Tibial nerve (tissue), 4 donors: ENCODE measurements around the gene TMEM219. TPM values are rescaled to one million over a fixed set of nuclear protein-coding genes. Genes with fewer than 3 reads are reported as not detected.

Source experiments
- DNase-seq, 2 donors: peaks; one replicate each; pipeline ENCODE4 v3.0.0-alpha.2; 2019; ENCODE audit warnings: low spot score in 2 of 2
- H3K27ac ChIP-seq, 4 donors: fragments of 200-600 bp; sonication (generic) in 3 of 4; one replicate each; pipeline ENCODE4 v1.5.1; 2017 to 2019; ENCODE audit warnings: mild to moderate bottlenecking in 1 of 4
- H3K27me3 ChIP-seq, 2 donors: fragments of 200-600 bp; sonication (generic) in 1 of 2; one replicate each; pipeline versions ENCODE4 v1.5.1 to v1.6.0; 2017 to 2019
- H3K36me3 ChIP-seq, 3 donors: fragments of 200-600 bp; sonication (generic); one replicate each; pipeline ENCODE4 v1.5.1; 2018 to 2019
- H3K4me1 ChIP-seq, 4 donors: fragments of 200-600 bp; sonication (generic) in 3 of 4; one replicate each; pipeline ENCODE4 v1.5.1; 2017 to 2019
- H3K4me3 ChIP-seq, 4 donors: fragments of 200-600 bp; sonication (generic) in 3 of 4; one replicate each; pipeline ENCODE4 v1.5.1; 2017 to 2019; ENCODE audit warnings: mild to moderate bottlenecking in 1 of 4, moderate library complexity in 1 of 4
- H3K9me3 ChIP-seq, 4 donors: fragments of 200-600 bp; sonication (generic) in 3 of 4; one replicate each; pipeline ENCODE4 v1.5.1; 2017 to 2019
- CTCF ChIP-seq, 5 experiments: fragments of 200-600 bp in 3 of 5; fragments of 450-650 bp in 2 of 5; sonication (generic) in 3 of 5; IDR thresholded peaks; one replicate each; pipeline ENCODE4 v1.5.1; 2016 to 2019; ENCODE audit warnings: antibody characterized with exemption in 5 of 5, mild to moderate bottlenecking in 3 of 5, moderate library complexity in 2 of 5
- EP300 ChIP-seq, 2 donors: sonication (generic); formaldehyde crosslinking; IDR thresholded peaks; one replicate each; pipeline ENCODE4 v1.6.1; 2017; ENCODE audit warnings: antibody characterized with exemption in 2 of 2, mild to moderate bottlenecking in 1 of 2
- POLR2A ChIP-seq, 2 donors: fragments of 450-650 bp; IDR thresholded peaks; one replicate each; pipeline ENCODE4 v1.6.1; 2017; ENCODE audit warnings: antibody characterized with exemption in 2 of 2, mild to moderate bottlenecking in 2 of 2, moderate library complexity in 2 of 2
- WGBS, 2 donors: methylation state at CpG; one replicate each; pipeline ENCODE4 v1.1.5; 2018; 5-methylcytosine and 5-hydroxymethylcytosine counted together
- total RNA-seq, 4 donors: library from RNA; depleted of rRNA; stranded (reverse); fragments of >200 nt; gene quantifications; one replicate each; pipeline ENCODE4 v1.1.0, GENCODE V29; 2016

TMEM219 gene
- total RNA-seq, 4 donors from 2014 or later, result 83.1 to 144 (median 103) TPM

- Histone ChIP-seq H3K27ac (peak overlapping the region; percentile 88 to 99 (median 96)), H3K27me3 (no peaks in the 10 kb centered on the region), H3K36me3 (peaks cover 0 to 19% (median 0%) of the 10 kb centered on the region in 3 donors), H3K4me3 (peak overlapping the region; percentile 77 to 93 (median 84)), H3K4me1 (peaks cover 0 to 18% (median 4%) of the 10 kb centered on the region in 4 donors), H3K9me3 (no peaks in the 10 kb centered on the region)
- DNase-seq, result peak in 1 of 2 donors; percentile 20
- 2 to 4% methylated on average over 18 of the region's 18 CpGs for WGBS, 2 donors
- no peak for TF ChIP-seq EP300 (IDR thresholded peaks at IDR 0.05)
- no peak for TF ChIP-seq CTCF (IDR thresholded peaks at IDR 0.05)
- TF ChIP-seq POLR2A (IDR thresholded peaks at IDR 0.05), result no peak
Observed at GRCh38 chr16:29962344-29962994, 590 bp downstream of the TMEM219 start.

GRCh38 chr16:29963021-29963743, 1.3 kb downstream of the TMEM219 start:
- Histone ChIP-seq H3K36me3 (peaks cover 0 to 26% (median 0%) of the 10 kb centered on the region in 3 donors), H3K9me3 (no peaks in the 10 kb centered on the region), H3K27ac (peak overlapping the region in 3 of 4 donors; percentile 94 to 99 (median 98)), H3K27me3 (no peaks in the 10 kb centered on the region), H3K4me3 (peak overlapping the region in 3 of 4 donors; percentile 77 to 93 (median 85)), H3K4me1 (peaks cover 0 to 18% (median 4%) of the 10 kb centered on the region in 4 donors)
- TF ChIP-seq POLR2A (IDR thresholded peaks at IDR 0.05), result no peak
- TF ChIP-seq CTCF (IDR thresholded peaks at IDR 0.05), result no peak
- TF ChIP-seq EP300 (IDR thresholded peaks at IDR 0.05), result no peak
- 83 to 84% methylated on average over 13 to 14 of the region's 14 CpGs for WGBS, 2 donors
- no peak for DNase-seq

- 88 to 89% methylated on average over 4 of the region's 4 CpGs for WGBS, 2 donors
- TF ChIP-seq POLR2A (IDR thresholded peaks at IDR 0.05) (no peak), CTCF (IDR thresholded peaks at IDR 0.05) (no peak), EP300 (IDR thresholded peaks at IDR 0.05) (no peak)
- Histone ChIP-seq H3K9me3 (no peaks in the 10 kb centered on the region), H3K4me3 (no peak overlapping the region), H3K36me3 (peaks cover 0 to 62% (median 5%) of the 10 kb centered on the region in 3 donors), H3K27ac (no peak overlapping the region), H3K27me3 (no peaks in the 10 kb centered on the region), H3K4me1 (peaks cover 0 to 9% (median 0%) of the 10 kb centered on the region in 4 donors)
- no peak for DNase-seq
Observed at GRCh38 chr16:29968205-29968604, 6.3 kb downstream of the TMEM219 start.

GRCh38 chr16:29971304-29971703, 9.4 kb downstream of the TMEM219 start:
- peaks cover 0 to 27% (median 16%) of the 10 kb centered on the region in 4 donors for H3K4me1 ChIP-seq
- H3K27me3 ChIP-seq, result no peaks in the 10 kb centered on the region
- DNase-seq, result no peak
- H3K27ac ChIP-seq, result no peak overlapping the region
- 83 to 87% methylated on average over 8 of the region's 8 CpGs for WGBS, 2 donors
- TF ChIP-seq EP300 (IDR thresholded peaks at IDR 0.05), result no peak
- TF ChIP-seq CTCF (IDR thresholded peaks at IDR 0.05), result no peak
- no peak for TF ChIP-seq POLR2A (IDR thresholded peaks at IDR 0.05)
- H3K4me3 ChIP-seq, result no peak overlapping the region
- peaks cover 0 to 47% (median 5%) of the 10 kb centered on the region in 3 donors for H3K36me3 ChIP-seq
- H3K9me3 ChIP-seq, result no peaks in the 10 kb centered on the region

GRCh38 chr16:29972500-29972899, 10.6 kb downstream of the TMEM219 start:
- TF ChIP-seq POLR2A (IDR thresholded peaks at IDR 0.05) (no peak), EP300 (IDR thresholded peaks at IDR 0.05) (no peak), CTCF (IDR thresholded peaks at IDR 0.05) (no peak)
- no peak for DNase-seq
- Histone ChIP-seq H3K4me3 (no peak overlapping the region), H3K27me3 (no peaks in the 10 kb centered on the region), H3K27ac (peak overlapping the region in 1 of 4 donors; percentile 71), H3K36me3 (peaks cover 0 to 44% (median 5%) of the 10 kb centered on the region in 3 donors), H3K9me3 (no peaks in the 10 kb centered on the region), H3K4me1 (peaks cover 0 to 39% (median 21%) of the 10 kb centered on the region in 4 donors)
- 85 to 91% methylated on average over 1 of the region's 1 CpG for WGBS, 2 donors
